GM18526 (cell line): ENCODE measurements around the gene TEPSIN.

Source experiments
- POLR2A ChIP-seq: IDR thresholded peaks from 3 replicates; pipeline ENCODE4 v1.6.1; 2011; ENCODE audit not compliant: insufficient read length; ENCODE audit errors: extremely low read depth

TEPSIN gene

DNA sequence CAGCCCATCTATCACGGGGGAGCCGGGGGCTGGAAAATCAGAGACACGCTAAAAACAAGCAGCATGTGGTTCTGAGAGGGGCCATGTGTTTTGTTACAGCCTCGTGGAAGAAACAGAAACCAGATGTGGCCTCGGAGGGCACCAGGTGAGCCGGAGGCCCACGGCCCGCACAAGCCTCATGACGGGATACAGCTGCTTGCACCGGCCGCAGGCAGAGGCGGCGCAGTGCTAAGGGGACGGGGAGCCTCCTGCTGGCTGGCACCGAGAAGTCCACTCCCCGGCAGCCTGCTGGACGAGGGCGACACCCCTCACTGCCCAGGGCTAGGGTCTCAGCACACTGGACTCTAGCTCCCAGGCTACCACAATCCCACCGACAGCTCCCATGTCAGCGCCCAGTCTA is 19.4 kb upstream of the TEPSIN start:
- TF ChIP-seq POLR2A = no peak

GRCh38 chr17:81257533-81257932 is 18.7 kb upstream of the TEPSIN start:
- TF ChIP-seq POLR2A = no peak

- no peak for TF ChIP-seq POLR2A
Measured at GRCh38 chr17:81256616-81257015, 17.8 kb upstream of the TEPSIN start.

DNA sequence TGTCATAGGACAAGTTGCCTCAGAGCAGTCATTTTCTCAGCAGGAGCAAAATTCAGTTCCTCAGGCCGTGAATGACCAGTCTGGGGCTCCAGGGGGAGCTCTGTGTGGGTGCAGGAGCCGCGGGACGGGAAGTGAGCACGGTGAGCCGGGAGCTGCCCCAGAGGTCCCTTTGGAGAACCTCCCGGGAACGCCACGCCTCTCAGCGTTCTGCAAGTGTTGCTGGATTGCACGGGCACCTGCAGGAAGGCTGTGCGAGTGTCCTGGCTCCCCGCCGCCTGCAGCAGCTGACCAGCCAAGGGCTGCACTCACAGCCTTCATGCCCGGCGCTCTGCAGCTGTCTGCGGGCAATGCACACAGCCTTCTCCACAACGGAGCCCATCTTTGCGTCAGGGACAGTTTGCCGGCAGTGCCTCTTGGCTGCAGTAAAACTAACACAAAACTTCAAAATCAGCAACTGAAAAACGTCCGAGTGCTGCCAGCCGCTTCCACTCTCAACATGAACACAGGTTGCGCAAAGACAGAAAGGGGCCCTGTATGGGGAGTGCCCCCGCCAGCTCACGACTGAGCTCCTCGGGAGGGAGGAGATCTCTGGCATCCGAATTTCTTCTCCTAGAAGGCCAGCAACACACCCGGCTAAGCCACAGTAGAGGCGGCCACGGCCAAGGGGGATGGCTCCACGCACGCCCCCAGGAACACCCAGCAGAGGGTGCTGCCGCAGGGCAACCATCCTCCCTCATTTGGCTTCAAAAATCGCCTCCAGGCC is 16.3 kb upstream of the TEPSIN start:
- no peak for TF ChIP-seq POLR2A

DNA sequence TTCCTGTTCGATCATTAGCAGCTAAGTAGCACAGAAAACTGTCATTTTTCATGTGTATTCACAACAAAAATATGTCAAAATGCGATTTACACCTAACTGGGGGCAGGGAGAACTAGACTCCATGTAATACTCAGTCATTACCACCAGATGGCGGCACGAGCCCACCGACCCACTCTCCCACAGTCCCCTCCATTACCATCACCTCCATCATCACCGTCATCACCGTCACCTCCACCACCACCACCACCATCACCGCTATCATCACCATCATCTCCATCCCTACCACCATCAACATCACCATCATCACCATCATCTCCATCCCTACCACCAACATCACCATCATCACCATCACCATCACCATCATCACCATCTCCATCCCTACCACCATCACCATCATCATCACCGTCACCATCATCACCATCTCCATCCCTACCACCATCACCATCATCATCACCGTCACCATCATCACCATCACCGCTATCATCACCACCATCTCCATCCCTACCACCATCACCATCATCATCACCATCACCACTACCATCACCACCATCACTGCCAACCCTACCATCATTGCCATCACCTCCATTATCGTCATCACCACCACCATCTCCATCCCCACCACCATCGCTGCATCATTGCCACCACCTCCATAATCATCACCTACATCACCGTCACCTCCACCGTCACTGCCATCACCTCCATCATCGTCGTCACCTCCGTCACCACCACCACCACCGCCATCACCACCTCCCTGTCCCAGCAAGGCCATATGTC is 14.7 kb upstream of the TEPSIN start:
- TF ChIP-seq POLR2A = no peak

DNA sequence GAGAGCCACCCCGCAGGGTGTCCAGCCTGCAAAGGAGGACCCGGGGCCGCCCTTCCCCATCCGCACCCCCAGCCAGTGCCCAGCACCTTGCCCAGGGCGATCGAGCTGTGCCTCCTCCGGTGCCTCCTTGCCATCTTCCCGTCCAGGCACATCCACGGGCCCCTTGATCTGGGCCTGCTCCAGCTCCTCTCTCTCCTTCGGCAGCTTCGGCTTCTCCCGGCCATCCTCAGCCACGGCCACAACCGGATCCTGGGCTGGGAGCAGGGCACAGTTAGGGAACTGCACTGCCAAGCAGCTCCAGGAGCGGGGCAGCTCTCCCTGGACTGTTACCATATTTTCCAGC is 14.1 kb upstream of the TEPSIN start:
- no peak for TF ChIP-seq POLR2A

DNA sequence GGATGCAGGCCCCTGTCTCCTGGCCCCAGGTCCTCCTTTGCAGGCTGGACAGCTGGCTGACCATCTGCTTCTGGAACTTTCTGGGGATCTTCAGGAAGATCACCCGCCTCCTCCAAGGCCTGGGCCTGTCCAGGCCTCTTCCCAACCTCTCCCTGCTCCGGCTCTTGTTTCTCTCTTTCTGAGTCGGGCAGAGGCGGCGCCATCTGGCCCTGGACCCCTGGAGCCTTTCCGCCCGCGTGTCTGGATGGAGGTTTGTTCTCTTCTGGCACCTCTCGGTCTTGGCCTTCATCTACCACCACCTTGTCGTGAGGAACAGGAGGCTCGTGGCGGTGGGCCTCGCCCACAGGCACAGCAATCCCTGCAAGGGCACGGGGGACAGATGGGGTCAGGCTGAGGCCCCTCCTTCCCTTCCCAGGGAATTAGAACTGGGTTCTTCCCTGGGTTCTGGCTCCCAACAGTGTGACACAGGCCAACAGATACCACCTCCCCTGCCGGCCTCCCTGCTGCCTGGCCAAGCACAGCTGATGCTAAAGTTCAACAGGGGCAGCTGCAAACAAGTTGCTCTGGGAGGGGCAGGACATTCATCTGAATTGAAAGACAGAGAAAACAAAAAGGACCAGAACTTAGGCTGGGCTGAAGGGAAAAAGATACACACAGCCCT is 13.6 kb upstream of the TEPSIN start:
- no peak for TF ChIP-seq POLR2A

GRCh38 chr17:81251709-81252301 is 12.9 kb upstream of the TEPSIN start:
- TF ChIP-seq POLR2A = no peak

GRCh38 chr17:81251094-81251708 is 12.3 kb upstream of the TEPSIN start:
- no peak for TF ChIP-seq POLR2A

GRCh38 chr17:81250286-81251093 is 11.6 kb upstream of the TEPSIN start:
- TF ChIP-seq POLR2A = no peak

- no peak for TF ChIP-seq POLR2A
Measured at GRCh38 chr17:81249223-81250040, 10.6 kb upstream of the TEPSIN start.

DNA sequence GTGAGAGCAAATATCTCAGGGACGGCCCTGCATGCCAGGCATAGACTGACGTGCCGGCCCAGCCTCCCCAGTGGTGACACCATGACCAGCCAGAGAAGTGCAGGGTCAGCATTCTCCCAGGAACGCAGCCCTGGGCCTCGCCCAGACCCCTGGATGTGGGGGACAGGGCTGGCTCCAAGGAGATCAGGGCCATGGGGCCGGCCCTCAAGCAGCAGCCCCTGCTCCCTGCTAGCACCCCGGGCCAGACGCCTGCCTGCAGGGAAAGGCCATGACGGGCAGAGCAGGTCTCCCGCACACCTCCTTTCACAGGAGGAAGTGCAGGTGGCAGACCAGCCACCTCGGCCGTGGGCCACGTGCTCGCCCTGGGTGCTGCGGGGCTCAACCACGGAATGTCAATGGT is 9.8 kb upstream of the TEPSIN start:
- no peak for TF ChIP-seq POLR2A

DNA sequence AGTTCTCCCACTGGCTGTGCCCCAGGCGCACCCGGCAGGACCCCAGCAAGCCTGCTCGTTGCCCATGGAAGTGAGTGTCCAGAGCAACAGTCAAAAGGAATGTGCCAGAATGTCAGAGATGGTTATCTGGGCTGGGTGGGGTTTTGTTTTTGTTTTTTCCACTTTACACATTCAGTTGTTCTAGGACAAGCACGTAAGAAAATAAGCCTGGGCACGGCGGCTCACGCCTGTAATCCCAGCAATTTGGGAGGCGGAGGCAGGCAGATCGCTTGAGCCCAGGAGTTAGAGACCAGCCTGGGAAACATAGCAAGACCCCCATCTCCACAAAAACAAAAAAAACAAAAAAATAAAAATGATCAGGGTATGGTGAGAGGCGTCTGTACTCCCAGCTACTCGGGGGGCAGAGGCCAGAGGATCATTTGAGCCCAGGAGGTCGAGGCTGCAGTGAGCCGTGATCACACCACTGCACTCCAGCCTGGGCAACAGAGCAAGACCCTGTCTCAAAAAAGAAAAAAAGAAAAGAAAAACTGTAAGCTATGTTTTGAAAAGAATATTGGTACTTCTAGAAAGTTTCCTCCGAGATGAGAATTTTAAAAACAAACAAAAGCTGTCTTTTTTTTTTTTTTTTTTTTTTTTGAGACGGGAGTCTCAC is 8.6 kb upstream of the TEPSIN start:
- no peak for TF ChIP-seq POLR2A

GRCh38 chr17:81246679-81247338 is 8.0 kb upstream of the TEPSIN start:
- TF ChIP-seq POLR2A = no peak
